ENCODE data around the gene RGS9BP. TPM values are rescaled to one million over a fixed set of nuclear protein-coding genes. Genes with fewer than 3 reads are reported as not detected.

Gene RGS9BP
- total and polyA plus RNA-seq, 7 experiments from 2014 or later, result 0.13 to 0.30 (median 0.24) TPM; not detected in 2

- H3K27me3 ChIP-seq (ENCODE audit: control insufficient read depth in 2 of 2, insufficient read depth in 2 of 2, low read length in 2 of 2), result no peaks in the 10 kb centered on the region
- H3K4me3 Mint-ChIP-seq, result no peak overlapping the region
- H3K9me3 Mint-ChIP-seq, result no peaks in the 10 kb centered on the region
- no peak for ATAC-seq
- DNase-seq, result no peak
- peaks cover 0 to 25% (median 0%) of the 10 kb centered on the region in 5 donors for H3K36me3 Mint-ChIP-seq
- H3K9me3 ChIP-seq (ENCODE audit: control insufficient read depth in 2 of 3, low read length in 3 of 3), result no peaks in the 10 kb centered on the region
- H3K27ac Mint-ChIP-seq, result peak overlapping the region in 1 of 9 donors; percentile 12
- CTCF ChIA-PET, result no interaction called here
- POLR2A ChIA-PET, result no interaction called here
- no peaks in the 10 kb centered on the region for H3K4me1 ChIP-seq (ENCODE audit: control insufficient read depth in 2 of 2, insufficient read depth in 2 of 2, low read length in 2 of 2)
- no peak overlapping the region for H3K4me3 ChIP-seq (ENCODE audit: low read length)
- intact Hi-C loops (cut with micrococcal nuclease), result no loop called here
- H3K27ac ChIP-seq (ENCODE audit: low read depth, low read length), result no peak overlapping the region
- peaks cover 0 to 14% (median 10%) of the 10 kb centered on the region in 7 donors for H3K4me1 Mint-ChIP-seq
- H3K27me3 Mint-ChIP-seq, result no peaks in the 10 kb centered on the region
- H3K36me3 ChIP-seq (ENCODE audit: control insufficient read depth in 2 of 3, insufficient read depth in 3 of 3, low read length in 3 of 3), result peaks cover 0 to 14% (median 0%) of the 10 kb centered on the region in 3 experiments
These were observed 13.5 kb upstream of the RGS9BP start for GRCh38 chr19:32662186-32662585.

DNA sequence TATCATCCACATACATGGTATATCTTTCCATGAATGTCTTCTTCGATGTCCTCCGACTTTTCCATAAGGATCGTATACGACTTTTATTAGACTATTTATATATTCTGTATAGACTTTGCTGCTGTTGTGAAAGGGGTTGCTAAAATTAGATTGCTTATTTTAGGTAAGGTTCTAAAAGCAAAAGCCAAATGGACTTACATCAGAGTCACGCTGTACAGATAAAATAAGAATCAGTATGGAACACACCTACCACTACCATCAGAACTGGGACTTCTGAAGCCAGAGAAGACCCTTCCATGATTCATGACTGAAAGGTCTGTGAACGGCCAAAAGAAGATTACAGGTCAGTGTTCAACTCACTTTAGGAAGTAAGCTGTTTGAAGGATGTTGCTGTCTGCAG is 9.6 kb upstream of the RGS9BP start:
- Histone ChIP-seq H3K27me3 (ENCODE audit: control insufficient read depth in 2 of 2, insufficient read depth in 2 of 2, low read length in 2 of 2) (no peaks in the 10 kb centered on the region), H3K4me3 (ENCODE audit: low read length) (no peak overlapping the region), H3K36me3 (ENCODE audit: control insufficient read depth in 2 of 3, insufficient read depth in 3 of 3, low read length in 3 of 3) (peaks cover 0 to 9% (median 0%) of the 10 kb centered on the region in 3 experiments), H3K9me3 (ENCODE audit: control insufficient read depth in 2 of 3, low read length in 3 of 3) (no peaks in the 10 kb centered on the region), H3K4me1 (ENCODE audit: control insufficient read depth in 2 of 2, insufficient read depth in 2 of 2, low read length in 2 of 2) (peaks cover 0 to 3% of the 10 kb centered on the region in 2 donors), H3K27ac (ENCODE audit: low read depth, low read length) (no peak overlapping the region)
- CTCF ChIA-PET, result no interaction called here
- H3K9me3 Mint-ChIP-seq, result no peaks in the 10 kb centered on the region
- no peak overlapping the region for H3K4me3 Mint-ChIP-seq
- ATAC-seq (no peak), DNase-seq (no peak)
- POLR2A ChIA-PET, result no interaction called here
- no peaks in the 10 kb centered on the region for H3K27me3 Mint-ChIP-seq
- no peak overlapping the region for H3K27ac Mint-ChIP-seq
- intact Hi-C loops (cut with micrococcal nuclease), result no loop called here
- H3K36me3 Mint-ChIP-seq, result peaks cover 0 to 15% (median 4%) of the 10 kb centered on the region in 5 donors
- peaks cover 18 to 33% (median 29%) of the 10 kb centered on the region in 7 donors for H3K4me1 Mint-ChIP-seq

GRCh38 chr19:32669310-32669709 is 6.3 kb upstream of the RGS9BP start:
- H3K36me3 ChIP-seq (ENCODE audit: control insufficient read depth in 2 of 3, insufficient read depth in 3 of 3, low read length in 3 of 3), result peaks cover 0 to 9% (median 0%) of the 10 kb centered on the region in 3 experiments
- no peak overlapping the region for H3K4me3 ChIP-seq (ENCODE audit: low read length)
- ATAC-seq, result no peak
- no peak for DNase-seq
- H3K9me3 ChIP-seq (ENCODE audit: control insufficient read depth in 2 of 3, low read length in 3 of 3), result no peaks in the 10 kb centered on the region
- peaks cover 9 to 13% of the 10 kb centered on the region in 2 donors for H3K4me1 ChIP-seq (ENCODE audit: control insufficient read depth in 2 of 2, insufficient read depth in 2 of 2, low read length in 2 of 2)
- no peaks in the 10 kb centered on the region for H3K27me3 ChIP-seq (ENCODE audit: control insufficient read depth in 2 of 2, insufficient read depth in 2 of 2, low read length in 2 of 2)
- Mint-ChIP-seq H3K36me3 (peaks cover 0 to 11% (median 0%) of the 10 kb centered on the region in 5 donors), H3K27me3 (peaks cover 0 to 4% (median 0%) of the 10 kb centered on the region in 5 donors), H3K4me1 (peaks cover 36 to 55% (median 47%) of the 10 kb centered on the region in 7 donors), H3K27ac (peak overlapping the region in 1 of 9 donors; percentile 50), H3K9me3 (no peaks in the 10 kb centered on the region), H3K4me3 (peak overlapping the region in 2 of 10 donors; percentile 57 to 60)
- H3K27ac ChIP-seq (ENCODE audit: low read depth, low read length), result no peak overlapping the region
- ChIA-PET POLR2A (interaction anchor here (0.6 kb wide), 1 partner anchor 12 kb away, joined by 3 read pairs; no protein-coding TSS in a partner anchor), CTCF (interaction anchor here (0.7 kb wide), 1 partner anchor 32 kb away, joined by 3 read pairs; no protein-coding TSS in a partner anchor)
- intact Hi-C loops (cut with micrococcal nuclease), result no loop called here

DNA sequence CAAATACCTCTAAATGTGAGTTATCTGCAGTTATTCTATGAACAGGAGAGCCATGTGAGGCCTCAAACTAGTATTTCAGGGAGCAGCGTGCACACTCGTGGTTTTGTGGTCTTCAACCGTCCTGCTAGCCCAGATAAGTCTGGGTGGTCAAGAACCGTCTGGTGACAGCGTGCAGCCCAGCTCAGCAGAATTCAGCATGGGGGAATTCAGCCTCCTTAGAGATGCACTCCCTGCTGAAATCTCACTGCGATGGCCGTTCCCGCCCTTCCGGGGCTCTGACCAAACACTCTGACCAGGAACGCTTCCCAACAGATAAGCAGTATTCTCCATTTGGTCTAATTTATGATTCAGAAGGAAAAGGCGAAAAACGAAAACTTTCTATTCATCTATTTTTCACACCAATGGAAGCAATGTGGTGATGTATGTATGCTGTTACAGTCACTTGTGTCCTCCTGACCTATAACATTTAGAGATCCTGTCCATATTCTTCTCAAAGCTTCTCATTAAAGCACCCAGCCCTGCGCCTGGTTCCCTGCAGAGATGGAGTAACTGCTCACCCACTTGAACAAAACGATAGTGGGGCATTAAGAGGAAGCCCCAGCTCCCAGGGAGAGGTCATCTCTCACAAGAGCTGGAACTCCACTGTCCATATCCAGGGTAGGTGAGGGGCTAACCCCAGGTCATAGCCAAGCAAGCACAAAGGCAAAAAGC is 3.6 kb upstream of the RGS9BP start:
- H3K36me3 Mint-ChIP-seq, result peaks cover 0 to 6% (median 0%) of the 10 kb centered on the region in 5 donors
- H3K27me3 Mint-ChIP-seq, result peaks cover 0 to 10% (median 1%) of the 10 kb centered on the region in 5 donors
- ChIA-PET CTCF (no interaction called here), POLR2A (interaction anchor here (0.5 to 0.6 kb wide), 2 partner anchors 387 to 409 kb away, joined by 3 read pairs; partner anchors contain the start of gene GPATCH1)
- peak overlapping the region in 1 of 9 donors; percentile 40 for H3K27ac Mint-ChIP-seq
- peak overlapping the region in 7 of 10 donors; percentile 8 to 96 (median 43) for H3K4me3 Mint-ChIP-seq
- Histone ChIP-seq H3K9me3 (ENCODE audit: control insufficient read depth in 2 of 3, low read length in 3 of 3) (no peaks in the 10 kb centered on the region), H3K4me1 (ENCODE audit: control insufficient read depth in 2 of 2, insufficient read depth in 2 of 2, low read length in 2 of 2) (peaks cover 13 to 14% of the 10 kb centered on the region in 2 donors), H3K36me3 (ENCODE audit: control insufficient read depth in 2 of 3, insufficient read depth in 3 of 3, low read length in 3 of 3) (peaks cover 0 to 6% (median 0%) of the 10 kb centered on the region in 3 experiments), H3K27me3 (ENCODE audit: control insufficient read depth in 2 of 2, insufficient read depth in 2 of 2, low read length in 2 of 2) (no peaks in the 10 kb centered on the region), H3K27ac (ENCODE audit: low read depth, low read length) (no peak overlapping the region), H3K4me3 (ENCODE audit: low read length) (no peak overlapping the region)
- DNase-seq, result no peak
- H3K4me1 Mint-ChIP-seq, result peaks cover 36 to 59% (median 48%) of the 10 kb centered on the region in 7 donors
- H3K9me3 Mint-ChIP-seq, result no peaks in the 10 kb centered on the region
- no peak for ATAC-seq
- intact Hi-C loops (cut with micrococcal nuclease), result loop anchor here in 1 of 2 donors (10.0 kb wide), 1 partner anchor 703 kb away; the partner anchor contains the start of gene CEBPG

DNA sequence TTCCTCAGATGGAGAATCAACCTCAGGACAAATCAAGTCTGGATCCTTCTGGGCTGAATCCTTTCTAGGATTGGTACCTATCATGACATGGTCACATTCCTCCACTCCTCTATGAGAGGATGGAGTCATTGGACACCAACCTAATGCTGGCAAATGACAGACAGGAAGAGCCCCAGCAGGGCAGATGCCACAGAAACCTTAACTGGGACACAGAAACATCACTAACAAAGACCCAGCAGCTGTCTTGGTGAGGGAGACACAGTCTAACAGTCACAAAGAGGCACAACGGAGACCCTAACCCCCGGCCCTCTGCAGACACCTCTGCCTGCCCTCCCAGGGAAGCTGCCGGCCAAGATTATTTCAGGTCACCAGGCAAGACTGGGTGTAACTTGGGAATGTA is 2.8 kb upstream of the RGS9BP start:
- Mint-ChIP-seq H3K9me3 (no peaks in the 10 kb centered on the region), H3K27ac (no peak overlapping the region), H3K36me3 (peaks cover 0 to 6% (median 0%) of the 10 kb centered on the region in 5 donors), H3K27me3 (peaks cover 6 to 18% (median 8%) of the 10 kb centered on the region in 5 donors), H3K4me3 (peak overlapping the region; percentile 37 to 96 (median 79)), H3K4me1 (peaks cover 40 to 64% (median 54%) of the 10 kb centered on the region in 7 donors)
- H3K27ac ChIP-seq (ENCODE audit: low read depth, low read length), result no peak overlapping the region
- intact Hi-C loops (cut with micrococcal nuclease), result loop anchor here in 1 of 2 donors (10.0 kb wide), 1 partner anchor 702 kb away; the partner anchor contains the start of gene CEBPG
- no peak for DNase-seq
- no peak overlapping the region for H3K4me3 ChIP-seq (ENCODE audit: low read length)
- CTCF ChIA-PET, result no interaction called here
- H3K9me3 ChIP-seq (ENCODE audit: control insufficient read depth in 2 of 3, low read length in 3 of 3), result no peaks in the 10 kb centered on the region
- POLR2A ChIA-PET, result no interaction called here
- peaks cover 0 to 5% (median 0%) of the 10 kb centered on the region in 3 experiments for H3K36me3 ChIP-seq (ENCODE audit: control insufficient read depth in 2 of 3, insufficient read depth in 3 of 3, low read length in 3 of 3)
- ATAC-seq, result no peak
- no peaks in the 10 kb centered on the region for H3K27me3 ChIP-seq (ENCODE audit: control insufficient read depth in 2 of 2, insufficient read depth in 2 of 2, low read length in 2 of 2)
- peaks cover 13 to 14% of the 10 kb centered on the region in 2 donors for H3K4me1 ChIP-seq (ENCODE audit: control insufficient read depth in 2 of 2, insufficient read depth in 2 of 2, low read length in 2 of 2)

- H3K9me3 Mint-ChIP-seq, result no peaks in the 10 kb centered on the region
- no peak overlapping the region for H3K27ac ChIP-seq (ENCODE audit: low read depth, low read length)
- H3K36me3 Mint-ChIP-seq, result peaks cover 0 to 6% (median 0%) of the 10 kb centered on the region in 5 donors
- H3K36me3 ChIP-seq (ENCODE audit: control insufficient read depth in 2 of 3, insufficient read depth in 3 of 3, low read length in 3 of 3), result peaks cover 0 to 5% (median 0%) of the 10 kb centered on the region in 3 experiments
- ChIA-PET CTCF (interaction anchor here (0.6 kb wide), 1 partner anchor 91 kb away, joined by 3 read pairs; no protein-coding TSS in a partner anchor), POLR2A (interaction anchor here (0.6 kb wide), 2 partner anchors 74 to 1686 kb away, joined by 3 read pairs; no protein-coding TSS in a partner anchor)
- H3K4me1 ChIP-seq (ENCODE audit: control insufficient read depth in 2 of 2, insufficient read depth in 2 of 2, low read length in 2 of 2), result peaks cover 13 to 14% of the 10 kb centered on the region in 2 donors
- no peaks in the 10 kb centered on the region for H3K9me3 ChIP-seq (ENCODE audit: control insufficient read depth in 2 of 3, low read length in 3 of 3)
- no peaks in the 10 kb centered on the region for H3K27me3 ChIP-seq (ENCODE audit: control insufficient read depth in 2 of 2, insufficient read depth in 2 of 2, low read length in 2 of 2)
- intact Hi-C loops (cut with micrococcal nuclease), result loop anchor here in 1 of 2 donors (10.0 kb wide), 1 partner anchor 701 kb away; the partner anchor contains the start of gene CEBPG
- peak overlapping the region in 3 of 9 donors; percentile 69 to 90 (median 70) for H3K27ac Mint-ChIP-seq
- H3K4me1 Mint-ChIP-seq, result peaks cover 37 to 60% (median 51%) of the 10 kb centered on the region in 7 donors
- H3K4me3 ChIP-seq (ENCODE audit: low read length), result no peak overlapping the region
- no peak for DNase-seq
- H3K27me3 Mint-ChIP-seq, result peaks cover 6 to 24% (median 8%) of the 10 kb centered on the region in 5 donors
- H3K4me3 Mint-ChIP-seq, result peak overlapping the region; percentile 63 to 96 (median 95)
- ATAC-seq, result no peak
These were observed 2.1 kb upstream of the RGS9BP start for GRCh38 chr19:32673573-32673972.
